ENCODE data around the gene MAX.

MAX gene

GRCh38 chr14:65128096-65128495 is 25.8 kb upstream of the MAX start:
- POLR2A ChIA-PET = interaction anchor here (0.6 kb wide), 1 partner anchor 808 kb away, joined by 3 read pairs; no protein-coding TSS in a partner anchor
- CTCF ChIA-PET = no interaction called here
- no peak for DNase-seq (ENCODE audit: extremely low spot score)
- no peak for TF ChIP-seq CTCF (IDR thresholded peaks at IDR 0.05; ENCODE audit: control extremely low read depth, extremely low read depth, low read depth, missing control alignments)

- CTCF ChIA-PET = interaction anchor here (1.4 kb wide), 1 partner anchor 9 kb away, joined by 5 read pairs; no protein-coding TSS in a partner anchor
- POLR2A ChIA-PET = interaction anchor here (0.6 kb wide), 1 partner anchor 15 kb away, joined by 5 read pairs; no protein-coding TSS in a partner anchor
- no peak for DNase-seq (ENCODE audit: extremely low spot score)
- TF ChIP-seq CTCF (IDR thresholded peaks at IDR 0.05; ENCODE audit: control extremely low read depth, extremely low read depth, low read depth, missing control alignments) = no peak
Observed at GRCh38 chr14:65117769-65118745, 15.7 kb upstream of the MAX start.

- CTCF ChIA-PET = no interaction called here
- TF ChIP-seq CTCF (IDR thresholded peaks at IDR 0.05; ENCODE audit: control extremely low read depth, extremely low read depth, low read depth, missing control alignments) = no peak
- no peak for DNase-seq (ENCODE audit: extremely low spot score)
Observed at GRCh38 chr14:65115615-65116014, 13.3 kb upstream of the MAX start.

GRCh38 chr14:65110525-65110924 is 8.2 kb upstream of the MAX start:
- CTCF ChIA-PET = interaction anchor here (0.7 kb wide), 1 partner anchor 714 kb away, joined by 3 read pairs; no protein-coding TSS in a partner anchor
- POLR2A ChIA-PET = interaction anchor here (0.6 kb wide), 1 partner anchor 118 kb away, joined by 6 read pairs; no protein-coding TSS in a partner anchor
- TF ChIP-seq CTCF (IDR thresholded peaks at IDR 0.05; ENCODE audit: control extremely low read depth, extremely low read depth, low read depth, missing control alignments) = no peak
- DNase-seq (ENCODE audit: extremely low spot score) = no peak

More at GRCh38 chr14:65115615-65116014, 13.3 kb upstream of the MAX start:
- POLR2A ChIA-PET = no interaction called here

GRCh38 chr14:65109357-65109756 is 7.0 kb upstream of the MAX start:
- ChIA-PET CTCF (interaction anchor here (1.0 to 2.1 kb wide), 2 partner anchors 9 to 55 kb away, joined by 3 to 5 read pairs; no protein-coding TSS in a partner anchor), POLR2A (no interaction called here)
- no peak for TF ChIP-seq CTCF (IDR thresholded peaks at IDR 0.05; ENCODE audit: control extremely low read depth, extremely low read depth, low read depth, missing control alignments)
- DNase-seq (ENCODE audit: extremely low spot score) = no peak

- no peak for TF ChIP-seq CTCF (IDR thresholded peaks at IDR 0.05; ENCODE audit: control extremely low read depth, extremely low read depth, low read depth, missing control alignments)
- CTCF ChIA-PET = no interaction called here
- POLR2A ChIA-PET = no interaction called here
- no peak for DNase-seq (ENCODE audit: extremely low spot score)
Observed at GRCh38 chr14:65107200-65107599, 4.9 kb upstream of the MAX start.

All from GM10248 (cell line).